ENCODE measurements around the gene SLC4A7.

The SLC4A7 gene

DNA sequence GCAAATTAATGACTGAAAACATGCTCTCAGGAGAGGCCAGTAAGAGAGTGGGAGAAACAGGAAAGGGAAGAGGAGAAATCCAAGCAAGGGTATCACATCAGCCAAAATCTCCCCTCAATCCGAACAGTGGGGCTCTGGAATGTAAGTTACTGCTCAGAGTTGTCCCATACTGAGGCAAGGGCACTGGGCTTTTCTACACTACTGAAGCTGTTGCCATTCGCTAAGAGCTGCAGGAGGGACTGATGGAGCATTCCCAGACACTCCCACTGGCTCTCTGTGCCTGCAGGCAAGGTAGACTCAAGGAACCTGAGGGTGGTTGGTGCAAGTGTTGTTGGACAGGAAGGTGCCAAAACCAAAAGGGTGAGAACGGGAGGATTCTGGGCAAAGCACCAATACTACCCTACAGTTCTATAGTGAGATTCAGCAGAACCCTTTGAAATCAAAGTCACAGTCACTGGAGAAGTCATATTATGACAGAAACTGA lies 161.1 kb downstream of the SLC4A7 start:
- DNase-seq (ENCODE audit: low read depth), result no peak

Data from stimulated activated CD8-positive, alpha-beta memory T cell treated with anti-CD3 and anti-CD28 coated beads, Interleukin-15, amount 100 ng/mL, for 1 hour (primary cell).